GM12801 (cell line): Measurements from ENCODE around the gene QRICH2.

Source experiments
- CTCF ChIP-seq: IDR thresholded peaks from one replicate; pipeline ENCODE4 v1.5.1; 2011; ENCODE audit warnings: control low read depth; ENCODE audit not compliant: insufficient read length; ENCODE audit errors: extremely low read depth

Gene QRICH2

GRCh38 chr17:76247304-76247703, 60.8 kb downstream of the QRICH2 start:
- TF ChIP-seq CTCF: no peak

DNA sequence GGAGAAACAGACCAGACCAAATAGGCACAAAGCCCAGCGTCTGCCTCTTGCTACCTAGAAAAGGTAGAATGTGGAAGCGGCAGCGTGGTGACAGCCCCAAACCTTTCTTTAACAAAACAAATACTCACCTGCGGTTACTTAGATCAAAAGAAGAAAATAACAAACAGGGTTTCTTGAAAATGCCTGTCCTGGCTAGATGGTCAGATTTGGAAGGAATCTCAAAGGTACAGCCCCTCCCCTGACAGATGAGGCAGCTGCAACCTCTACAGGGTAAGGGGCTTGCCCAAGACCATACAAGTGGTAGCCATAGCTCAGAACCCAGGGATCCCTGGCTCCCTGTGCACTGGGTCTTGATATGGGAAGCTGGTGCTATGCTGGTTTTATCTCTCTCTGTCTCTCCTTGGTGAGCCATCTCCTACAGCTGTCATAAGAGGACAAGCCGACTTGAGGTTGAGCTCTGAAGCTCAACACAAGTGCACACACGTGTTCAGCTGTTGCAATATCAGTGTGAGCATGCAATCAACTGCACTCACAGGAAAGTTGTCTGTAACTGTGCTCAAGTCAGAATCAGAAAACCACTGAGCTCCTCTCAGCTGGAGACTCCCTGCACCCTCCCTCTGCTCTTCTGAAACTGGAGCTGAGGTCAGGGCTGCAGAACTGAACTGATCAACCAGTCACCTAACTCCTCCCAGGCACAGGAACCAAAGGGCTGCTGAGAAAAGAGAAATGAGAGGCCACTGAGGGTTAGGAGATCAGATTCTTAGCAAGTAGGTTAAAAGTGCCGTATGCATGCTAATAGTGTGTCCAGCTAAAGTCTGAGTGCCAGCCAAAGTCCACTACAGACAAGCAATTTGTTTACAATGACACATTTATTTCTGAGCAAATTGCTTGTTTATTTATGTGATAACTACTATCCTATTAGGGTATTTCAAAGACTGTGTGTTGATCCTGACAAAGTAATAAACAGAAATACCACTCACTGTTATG, 61.7 kb downstream of the QRICH2 start:
- TF ChIP-seq CTCF: no peak

DNA sequence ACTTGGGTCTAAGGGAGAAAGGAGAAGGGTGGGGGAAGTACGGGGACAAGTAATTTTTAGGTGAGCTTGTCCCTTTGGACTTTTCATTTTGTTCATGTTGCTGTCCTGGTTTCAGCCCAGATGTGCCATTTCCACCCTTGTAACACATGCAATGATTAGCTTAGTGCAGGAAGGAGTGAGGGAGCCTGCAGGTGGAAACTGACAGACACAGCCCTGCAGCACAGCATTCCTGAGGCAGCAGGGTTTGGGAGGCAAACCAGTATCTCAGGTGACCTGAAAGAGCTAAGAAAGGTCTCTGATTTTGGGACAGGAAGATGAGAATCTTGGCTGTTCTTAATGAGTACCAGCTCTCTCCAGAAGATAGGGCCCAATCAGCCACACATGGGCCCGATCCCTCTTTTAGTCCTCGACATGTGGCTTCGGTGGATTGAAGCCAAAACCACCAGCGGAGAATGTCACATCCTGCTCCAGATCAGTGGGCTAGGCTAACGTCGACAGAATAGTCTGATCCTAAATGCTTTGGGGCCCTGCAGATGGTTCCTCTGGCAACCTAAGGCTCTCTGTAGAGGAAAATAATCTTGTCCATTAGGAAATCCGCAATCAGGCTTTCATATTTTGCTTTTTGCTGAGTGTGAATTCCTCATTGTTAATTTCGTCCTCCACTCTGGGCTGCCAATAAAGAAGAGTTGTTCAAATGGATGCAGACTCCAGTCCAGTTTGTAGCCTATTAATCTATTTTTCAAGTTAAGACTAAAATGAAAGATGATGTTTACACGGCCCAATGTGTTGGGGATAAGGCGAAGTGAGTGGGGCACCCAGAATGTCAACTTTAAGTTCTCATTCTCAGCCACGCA, 64.0 kb downstream of the QRICH2 start:
- no peak for TF ChIP-seq CTCF

DNA sequence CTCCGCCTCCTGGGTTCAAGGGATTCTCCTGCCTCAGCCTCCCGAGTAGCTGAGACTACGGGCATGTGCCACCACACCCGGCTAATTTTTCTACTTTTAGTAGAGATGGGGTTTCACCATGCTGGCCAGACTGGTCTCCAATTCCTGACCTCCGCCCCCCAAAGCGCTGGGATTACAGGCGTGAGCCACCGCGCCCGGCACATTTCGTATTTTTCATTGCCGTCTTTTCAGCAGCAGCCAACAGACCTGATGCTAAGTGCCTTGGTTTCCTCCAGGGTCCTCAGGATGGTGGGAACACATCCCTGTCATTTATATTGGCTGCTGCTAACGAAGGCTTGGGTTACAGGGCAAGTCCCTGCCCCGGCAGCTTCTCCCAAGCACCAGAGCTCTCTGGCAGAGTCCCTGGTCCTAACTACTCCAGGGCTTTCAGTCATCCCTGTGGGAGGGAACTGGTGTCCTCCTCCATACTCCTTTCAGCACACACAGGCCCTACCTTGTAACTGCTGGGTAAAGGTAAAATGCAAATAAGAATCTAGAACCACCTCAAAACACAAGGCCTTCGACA, 66.3 kb downstream of the QRICH2 start:
- no peak for TF ChIP-seq CTCF

DNA sequence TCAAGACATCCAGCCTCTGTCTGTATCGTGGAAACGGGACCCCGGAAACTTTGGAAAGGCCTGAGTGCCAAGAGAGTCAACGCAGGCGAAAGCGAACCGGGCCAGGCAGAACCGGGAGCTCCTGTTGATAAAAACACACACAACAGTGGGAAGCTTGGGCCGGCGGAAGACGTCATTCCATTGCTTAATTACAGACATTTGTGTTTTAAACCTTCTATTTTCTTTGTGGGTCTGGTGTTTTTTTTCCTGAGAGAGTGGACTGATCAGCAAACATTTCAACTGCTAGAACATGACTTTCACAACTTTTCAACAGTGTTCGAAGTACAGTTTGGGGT, 66.9 kb downstream of the QRICH2 start:
- no peak for TF ChIP-seq CTCF

GRCh38 chr17:76240461-76241203, 67.4 kb downstream of the QRICH2 start, which contains the start of gene RNF157:
Gene RNF157, minus strand, starts transcription at chr17:76240493. Its CDS starts 253 bp downstream, at chr17:76240240.
- TF ChIP-seq CTCF: no peak
